ENCODE data around the gene PGPEP1.

- no peak for TF ChIP-seq EZH2phosphoT487 (IDR thresholded peaks at IDR 0.05; ENCODE audit: borderline replicate concordance)
- no peak for TF ChIP-seq CTCF (conservative IDR thresholded peaks at IDR 0.05; ENCODE audit: low read length)
Measured at GRCh38 chr19:18399008-18399407, 58.6 kb downstream of the PGPEP1 start.

Measured in Loucy (cell line).